H9 (cell line): ENCODE results near the gene COX7A2L. TPM values are rescaled to one million over a fixed set of nuclear protein-coding genes. Genes with fewer than 3 reads are reported as not detected.
A peak's percentile ranks its signal among the peaks of the same experiment; 100 is the strongest.

Experiments
- DNase-seq: peaks from one replicate; pipeline ENCODE4 v3.0.0-alpha.2; 2017
- H2AFZ ChIP-seq: one replicate; pipeline ENCODE4 v1.6.1; 2013; ENCODE audit warnings: mild to moderate bottlenecking, low read length, control low read depth, moderate library complexity
- H2AK5ac ChIP-seq: 2 replicates; pipeline ENCODE4 v1.6.1; 2013; ENCODE audit warnings: low read length, control low read depth, mixed read lengths; ENCODE audit not compliant: insufficient read length
- H2BK120ac ChIP-seq: one replicate; pipeline ENCODE4 v1.6.1; 2013; ENCODE audit warnings: low read depth, mild to moderate bottlenecking, low read length, control low read depth, inconsistent platforms; ENCODE audit not compliant: poor library complexity, severe bottlenecking
- H2BK12ac ChIP-seq: 2 replicates; pipeline ENCODE4 v1.6.1; 2013; ENCODE audit warnings: low read length, control low read depth, mixed read lengths, low read depth; ENCODE audit not compliant: insufficient read length
- H2BK15ac ChIP-seq: 2 replicates; pipeline ENCODE4 v1.6.1; 2013; ENCODE audit warnings: low read depth, low read length, control low read depth
- H2BK20ac ChIP-seq: one replicate; pipeline ENCODE4 v1.6.1; 2013; ENCODE audit warnings: low read depth, mild to moderate bottlenecking, low read length, control low read depth, inconsistent platforms; ENCODE audit not compliant: poor library complexity, severe bottlenecking
- H2BK5ac ChIP-seq: 2 replicates; pipeline ENCODE4 v1.6.1; 2013; ENCODE audit warnings: low read length, control low read depth, mixed read lengths; ENCODE audit not compliant: insufficient read length
- H3K14ac ChIP-seq: 2 replicates; pipeline ENCODE4 v1.6.1; 2013; ENCODE audit warnings: low read length, control low read depth; ENCODE audit not compliant: insufficient read depth
- H3K18ac ChIP-seq: 2 replicates; pipeline ENCODE4 v1.6.1; 2013; ENCODE audit warnings: low read depth, mild to moderate bottlenecking, mixed read lengths, low read length, control low read depth; ENCODE audit not compliant: insufficient read length
- H3K23ac ChIP-seq: 2 replicates; pipeline ENCODE4 v1.6.1; 2013; ENCODE audit warnings: low read length, control low read depth, mixed read lengths, low read depth; ENCODE audit not compliant: insufficient read length
- H3K23me2 ChIP-seq: 2 replicates; pipeline ENCODE4 v1.6.1; 2013; ENCODE audit warnings: low read depth, mild to moderate bottlenecking, mixed read lengths, low read length, control low read depth; ENCODE audit not compliant: insufficient read length, poor library complexity, severe bottlenecking
- H3K27ac ChIP-seq: 2 replicates; pipeline ENCODE4 v1.5.1; 2013; ENCODE audit warnings: low read length, control low read depth, mixed read lengths, low read depth; ENCODE audit not compliant: insufficient read length
- H3K27me3 ChIP-seq: 2 replicates; pipeline ENCODE4 v1.6.1; 2013; ENCODE audit warnings: low read length, control low read depth, inconsistent platforms; ENCODE audit not compliant: insufficient read depth
- H3K4ac ChIP-seq: 2 replicates; pipeline ENCODE4 v1.6.1; 2013; ENCODE audit warnings: low read depth, mild to moderate bottlenecking, control low read depth, inconsistent platforms, low read length, moderate library complexity
- H3K4me1 ChIP-seq: 2 replicates; pipeline ENCODE4 v1.6.1; 2013; ENCODE audit warnings: low read length, control low read depth, inconsistent platforms; ENCODE audit not compliant: insufficient read depth
- H3K4me2 ChIP-seq: 2 replicates; pipeline ENCODE4 v1.6.1; 2013; ENCODE audit warnings: low read length, control low read depth, mixed read lengths; ENCODE audit not compliant: insufficient read length, insufficient read depth
- H3K56ac ChIP-seq: 2 replicates; pipeline ENCODE4 v1.6.1; 2013; ENCODE audit warnings: low read depth, mild to moderate bottlenecking, mixed read lengths, low read length, control low read depth; ENCODE audit not compliant: insufficient read length
- H3K79me1 ChIP-seq: 2 replicates; pipeline ENCODE4 v1.6.1; 2013; ENCODE audit warnings: low read depth, mild to moderate bottlenecking, moderate library complexity, low read length, control low read depth, inconsistent platforms; ENCODE audit not compliant: insufficient read depth, poor library complexity, severe bottlenecking
- H3K79me2 ChIP-seq: 2 replicates; pipeline ENCODE4 v1.6.1; 2013; ENCODE audit warnings: low read length, control low read depth, inconsistent platforms; ENCODE audit not compliant: insufficient read depth
- H3K9ac ChIP-seq: 2 replicates; pipeline ENCODE4 v1.6.1; 2013; ENCODE audit warnings: low read length, control low read depth, mixed read lengths; ENCODE audit not compliant: insufficient read length; ENCODE audit errors: extremely low read depth
- H3K9me3 ChIP-seq: one replicate; pipeline ENCODE4 v1.6.1; 2013; ENCODE audit warnings: low read depth, low read length, inconsistent platforms; ENCODE audit not compliant: control insufficient read depth
- H3T11ph ChIP-seq: one replicate; pipeline ENCODE4 v1.6.1; 2013; ENCODE audit warnings: mild to moderate bottlenecking, low read length, control low read depth, inconsistent platforms
- H4K20me1 ChIP-seq: one replicate; pipeline ENCODE4 v1.6.1; 2013; ENCODE audit not compliant: control insufficient read depth, insufficient read length, insufficient read depth
- H4K5ac ChIP-seq: 2 replicates; pipeline ENCODE4 v1.6.1; 2013; ENCODE audit warnings: low read depth, mild to moderate bottlenecking, mixed read lengths, low read length, control low read depth; ENCODE audit not compliant: insufficient read length
- H4K8ac ChIP-seq: replicated peaks from 2 replicates; pipeline ENCODE4 v1.6.1; 2013; ENCODE audit warnings: low read length, control low read depth, mixed read lengths, low read depth; ENCODE audit not compliant: insufficient read length
- H4K91ac ChIP-seq: 2 replicates; pipeline ENCODE4 v1.6.1; 2013; ENCODE audit warnings: low read depth, mild to moderate bottlenecking, moderate library complexity, mixed read lengths, low read length, control low read depth; ENCODE audit not compliant: insufficient read length
- H3K27ac Mint-ChIP-seq, 3 experiments: 2 replicates in 2 of 3; 3 replicates in 1 of 3; pipeline ENCODE4 v1.8.0; 2020 to 2021; ENCODE audit warnings: mixed read lengths in 3 of 3, mild to moderate bottlenecking in 1 of 3, moderate library complexity in 1 of 3
- H3K27me3 Mint-ChIP-seq: 2 replicates; pipeline ENCODE4 v1.8.0; 2021; ENCODE audit warnings: low read depth, mild to moderate bottlenecking, moderate library complexity, mixed read lengths
- H3K36me3 Mint-ChIP-seq, 3 experiments: 2 replicates in 2 of 3; 3 replicates in 1 of 3; pipeline ENCODE4 v1.8.0; 2020 to 2021; ENCODE audit warnings: low read depth in 3 of 3, mixed read lengths in 3 of 3; ENCODE audit not compliant: insufficient read depth in 1 of 3
- H3K4me1 Mint-ChIP-seq, 2 experiments: 2 replicates each; pipeline ENCODE4 v1.8.0; 2020; ENCODE audit warnings: mixed read lengths in 2 of 2
- H3K4me3 Mint-ChIP-seq, 2 experiments: 2 replicates in 1 of 2; 3 replicates in 1 of 2; pipeline ENCODE4 v1.8.0; 2020 to 2021; ENCODE audit warnings: mild to moderate bottlenecking in 2 of 2, mixed read lengths in 2 of 2, moderate library complexity in 1 of 2
- H3K9me3 Mint-ChIP-seq, 2 experiments: 2 replicates in 1 of 2; 3 replicates in 1 of 2; pipeline ENCODE4 v1.8.0; 2020; ENCODE audit warnings: mild to moderate bottlenecking in 2 of 2, mixed read lengths in 2 of 2, moderate library complexity in 1 of 2
- CTCF ChIP-seq: fragments of 200-600 bp; sonication (generic); conservative IDR thresholded peaks from 3 replicates; pipeline ENCODE4 v1.8.0; 2021; ENCODE audit warnings: antibody characterized with exemption, mild to moderate bottlenecking
- WGBS: extraction: QIAGEN DNeasy Blood & Tissue Kit; methylation state at CpG from one replicate; pipeline ENCODE4 v1.1.7; 2013; ENCODE audit warnings: missing lambda C conversion rate, low lambda C conversion rate, mixed read lengths; ENCODE audit not compliant: insufficient read length; ENCODE audit errors: extremely low coverage; 5-methylcytosine and 5-hydroxymethylcytosine counted together
- total RNA-seq: library from RNA; stranded (reverse); gene quantifications from 2 replicates; pipeline ENCODE4 v1.2.1, GENCODE V29; 2021

Gene COX7A2L
- total RNA-seq, 1 experiment from 2014 or later, result 102 TPM

DNA sequence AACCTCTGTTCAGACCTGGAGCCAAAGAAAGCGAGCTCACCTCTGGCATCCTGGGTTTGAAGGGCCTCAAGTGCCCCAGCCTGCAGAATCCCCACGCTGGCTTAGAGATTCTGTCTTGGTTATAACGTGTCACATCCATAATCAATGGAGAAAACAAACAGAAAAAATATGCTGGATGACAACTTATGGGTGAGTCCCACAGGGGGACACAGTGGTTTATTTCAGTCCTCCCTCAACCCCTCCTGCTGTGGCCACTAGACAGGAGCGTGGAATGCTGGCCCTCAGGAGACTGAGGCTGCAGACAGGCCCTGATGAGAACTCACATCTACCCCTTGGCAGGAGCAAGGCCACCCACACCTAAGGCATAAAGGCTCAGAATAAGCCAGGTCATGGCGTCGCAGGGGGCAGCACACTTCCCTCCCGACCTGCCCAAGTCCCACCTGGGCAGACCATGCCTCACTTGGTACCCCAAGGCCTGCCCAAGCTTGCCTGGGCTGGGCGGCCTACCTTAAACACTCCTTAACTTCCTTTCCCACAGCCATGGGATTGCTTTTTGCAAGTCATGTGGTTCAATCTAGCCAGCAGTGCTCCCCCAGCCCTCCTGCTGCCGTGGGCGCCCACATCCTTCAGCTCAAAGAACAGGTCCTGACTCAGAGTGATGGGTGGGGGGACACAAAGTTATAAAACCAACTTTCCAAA is 19.9 kb downstream of the COX7A2L start:
- peaks cover under 1% of the 10 kb centered on the region for H3K79me1 ChIP-seq
- H3K23me2 ChIP-seq, result no peaks in the 10 kb centered on the region
- H2BK5ac ChIP-seq, result no peak overlapping the region
- no peak overlapping the region for H3K23ac ChIP-seq
- H3K27ac ChIP-seq, result no peak overlapping the region
- no peak overlapping the region for H4K8ac ChIP-seq
- H2BK120ac ChIP-seq, result no peak overlapping the region
- H3K27me3 ChIP-seq, result no peaks in the 10 kb centered on the region
- H3K36me3 Mint-ChIP-seq, result peaks cover 18 to 28% (median 28%) of the 10 kb centered on the region in 3 experiments; a peak in 6 of 7 replicates
- H3K4me3 Mint-ChIP-seq, result no peak overlapping the region
- H3K14ac ChIP-seq, result no peak overlapping the region; the same call in 1 of the 2 replicates
- H4K91ac ChIP-seq, result no peak overlapping the region
- no peak for DNase-seq
- no peak for TF ChIP-seq CTCF
- H3K56ac ChIP-seq, result no peak overlapping the region
- peaks cover 10 to 20% of the 10 kb centered on the region in 2 experiments for H3K4me1 Mint-ChIP-seq
- H2BK20ac ChIP-seq, result no peak overlapping the region
- no peak overlapping the region for H2BK12ac ChIP-seq
- H4K20me1 ChIP-seq, result no peaks in the 10 kb centered on the region
- no CpG with 5 or more reads among the region's 10 CpGs for WGBS
- no peak overlapping the region for H3K9ac ChIP-seq
- no peaks in the 10 kb centered on the region for H3K4me1 ChIP-seq
- no peaks in the 10 kb centered on the region; the same call in 1 of the 2 replicates for H3K27me3 Mint-ChIP-seq
- no peak overlapping the region for H4K5ac ChIP-seq
- no peak overlapping the region for H2AFZ ChIP-seq
- no peak overlapping the region for H3K18ac ChIP-seq
- H3K9me3 ChIP-seq, result no peaks in the 10 kb centered on the region
- H3K4ac ChIP-seq, result no peak overlapping the region
- H3T11ph ChIP-seq, result no peak overlapping the region
- H3K27ac Mint-ChIP-seq, result peak overlapping the region; percentile 42 to 68 (median 62); a peak in 2 of 7 replicates
- H3K4me2 ChIP-seq, result no peak overlapping the region
- H2BK15ac ChIP-seq, result no peak overlapping the region
- H3K79me2 ChIP-seq, result no peaks in the 10 kb centered on the region; the same call in 1 of the 2 replicates
- no peak overlapping the region for H2AK5ac ChIP-seq
- H3K9me3 Mint-ChIP-seq, result no peaks in the 10 kb centered on the region
